SKM-1 treated with dmso at 0.1 percent for 144 hours (cell line): ENCODE results near the gene RASSF1.

Experiments used
- DNase-seq: peaks from one replicate; lab custom pipeline; 2025; ENCODE audit not compliant: unreplicated experiment; lab: John Stamatoyannopoulos, UW

The RASSF1 gene

DNA sequence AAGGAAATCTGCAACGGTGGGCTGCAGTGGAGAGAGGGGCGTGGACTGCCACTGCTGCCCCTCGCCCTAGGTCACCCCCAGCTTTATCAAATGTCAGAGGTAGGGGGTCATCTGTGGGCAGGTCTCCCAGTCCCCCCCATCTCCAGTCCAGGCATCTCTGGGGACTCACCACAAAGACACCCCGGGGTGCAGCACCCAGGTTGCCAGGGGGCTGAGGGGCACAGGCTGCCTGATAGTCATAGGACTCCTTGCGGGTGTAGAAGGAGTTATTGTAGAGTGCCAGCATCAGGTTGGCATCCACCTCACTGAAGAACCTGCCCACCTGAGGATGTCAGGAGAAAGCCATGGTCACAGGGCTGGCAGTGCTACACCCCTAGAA is 25.2 kb upstream of the RASSF1 start:
- DNase-seq: no peak

- DNase-seq: peak; percentile 59
These were observed 24.6 kb upstream of the RASSF1 start for GRCh38 chr3:50365080-50365841.

- DNase-seq: no peak
These were observed 24.0 kb upstream of the RASSF1 start for GRCh38 chr3:50364573-50365079.

GRCh38 chr3:50359760-50360110 is 19.1 kb upstream of the RASSF1 start:
- no peak for DNase-seq

GRCh38 chr3:50358911-50359759 is 18.5 kb upstream of the RASSF1 start, which contains the start of gene TMEM115:
TMEM115 (minus strand) TSS chr3:50359521; CDS start chr3:50359063, 458 bp downstream.
- peak; percentile 98 for DNase-seq

- no peak for DNase-seq
These were observed 17.8 kb upstream of the RASSF1 start for GRCh38 chr3:50358355-50358910.

DNA sequence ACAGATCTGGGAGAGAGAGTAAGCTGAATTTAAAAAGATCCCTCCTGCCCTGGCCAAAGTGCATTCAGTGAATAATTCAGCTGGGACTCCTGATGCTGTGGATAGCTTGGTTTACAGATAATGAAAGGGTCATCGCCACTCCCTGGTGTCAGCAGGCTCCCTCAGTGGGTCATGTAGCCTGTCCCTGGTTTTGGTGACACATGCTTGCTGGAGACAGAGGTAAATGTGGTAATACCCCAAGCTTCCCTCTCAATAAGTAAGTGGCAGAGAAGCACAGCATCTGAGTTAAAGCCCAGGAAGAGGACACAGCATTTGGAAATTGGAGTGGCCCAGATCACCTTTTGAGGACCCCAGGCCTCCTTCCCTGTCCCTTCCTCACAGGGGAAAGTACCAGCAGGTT is 16.8 kb upstream of the RASSF1 start:
- no peak for DNase-seq

DNA sequence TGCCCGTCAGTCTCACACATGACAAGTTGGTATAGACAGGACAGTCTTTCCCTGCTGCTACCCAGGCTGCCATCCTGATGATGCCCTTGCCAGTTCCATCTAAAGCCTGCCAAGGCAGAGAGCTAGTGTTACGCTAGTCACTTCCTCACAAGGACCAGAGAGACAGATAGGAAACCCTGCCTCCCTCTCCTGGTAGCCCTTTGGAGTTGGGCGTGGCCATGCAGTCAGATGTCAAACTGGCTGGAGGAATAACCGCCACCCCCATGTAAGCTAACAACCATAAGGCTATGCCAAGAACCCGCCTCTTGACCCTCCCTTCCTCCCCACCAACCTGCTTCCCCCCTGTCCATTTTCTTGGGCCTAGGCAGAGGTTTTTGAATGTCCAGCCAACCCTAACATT is 15.9 kb upstream of the RASSF1 start:
- no peak for DNase-seq

- no peak for DNase-seq
These were observed 15.4 kb upstream of the RASSF1 start for GRCh38 chr3:50355829-50356552.

GRCh38 chr3:50354850-50355249 is 14.2 kb upstream of the RASSF1 start:
- DNase-seq: no peak

DNA sequence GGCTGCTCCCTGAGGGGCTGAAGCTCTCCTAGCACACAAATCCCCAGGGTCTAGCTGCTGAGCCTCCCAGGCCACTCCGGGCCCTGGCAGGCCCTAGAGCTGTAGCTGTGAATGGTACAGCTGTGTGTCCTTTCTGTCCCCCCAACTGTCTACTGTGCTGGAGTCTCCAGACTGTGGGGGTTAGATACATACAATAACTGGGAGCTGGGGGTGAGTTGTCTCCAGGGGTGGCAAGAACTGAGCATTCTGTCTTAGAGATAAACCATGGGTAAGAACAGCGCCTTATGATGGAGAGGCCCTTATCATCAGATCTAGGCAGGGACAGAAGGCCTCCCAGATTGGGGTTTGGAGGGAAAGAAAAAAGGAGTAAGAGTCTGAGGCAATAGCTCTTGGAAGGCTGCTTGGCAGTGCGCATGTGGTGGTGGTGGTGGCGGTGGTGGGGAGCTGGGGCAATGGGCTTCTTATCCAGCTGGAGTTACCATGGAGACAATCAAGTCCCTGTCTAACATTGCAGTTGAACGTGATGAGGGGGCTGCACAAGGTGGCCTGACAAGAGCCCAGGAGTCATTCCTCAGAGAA is 13.6 kb upstream of the RASSF1 start:
- DNase-seq: no peak

DNA sequence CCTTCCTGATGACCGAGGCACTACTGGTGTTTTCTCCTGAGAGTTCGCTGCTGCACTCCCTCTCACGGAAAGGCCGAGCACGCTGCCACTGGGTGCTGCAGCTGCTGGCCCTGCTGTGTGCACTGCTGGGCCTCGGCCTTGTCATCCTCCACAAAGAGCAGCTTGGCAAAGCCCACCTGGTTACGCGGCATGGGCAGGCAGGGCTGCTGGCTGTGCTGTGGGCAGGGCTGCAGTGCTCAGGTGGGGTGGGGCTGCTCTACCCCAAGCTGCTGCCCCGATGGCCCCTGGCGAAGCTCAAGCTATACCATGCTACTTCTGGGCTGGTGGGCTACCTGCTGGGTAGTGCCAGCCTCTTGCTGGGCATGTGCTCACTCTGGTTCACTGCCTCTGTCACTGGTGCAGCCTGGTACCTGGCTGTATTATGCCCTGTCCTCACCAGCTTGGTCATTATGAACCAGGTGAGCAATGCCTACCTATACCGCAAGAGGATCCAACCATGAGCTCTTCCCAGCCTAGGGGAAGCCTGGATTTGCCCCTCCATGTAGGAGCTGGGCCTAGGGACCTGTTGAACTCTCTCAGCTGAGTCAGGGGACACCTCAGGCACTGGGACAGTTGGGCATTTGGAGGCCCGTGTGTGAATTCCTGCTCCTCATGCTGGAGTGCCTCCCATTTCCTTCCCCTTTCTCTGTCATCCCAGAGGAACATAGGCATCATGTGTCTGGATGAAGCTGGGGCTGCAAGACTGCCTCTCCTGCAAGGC is 12.8 kb upstream of the RASSF1 start:
- DNase-seq: no peak

- DNase-seq: no peak
These were observed 12.1 kb upstream of the RASSF1 start for GRCh38 chr3:50352781-50353180.

DNA sequence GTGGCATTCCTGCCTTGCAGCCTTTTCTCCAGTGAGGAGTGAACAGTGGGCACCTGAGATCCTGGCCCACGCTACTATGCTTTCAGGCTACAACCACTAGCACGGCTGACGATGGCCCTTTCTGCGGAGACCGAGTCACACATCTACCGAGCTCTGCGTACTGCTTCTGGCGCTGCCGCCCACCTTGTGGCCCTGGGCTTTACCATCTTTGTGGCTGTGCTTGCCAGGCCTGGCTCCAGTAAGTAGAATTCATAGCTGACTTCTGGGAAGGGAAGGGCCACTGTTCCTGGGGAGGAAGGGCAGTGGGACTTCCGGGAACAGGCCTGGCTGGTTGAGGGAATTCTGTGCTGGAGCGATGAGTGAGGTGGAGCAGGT is 10.7 kb upstream of the RASSF1 start:
- DNase-seq: no peak

DNA sequence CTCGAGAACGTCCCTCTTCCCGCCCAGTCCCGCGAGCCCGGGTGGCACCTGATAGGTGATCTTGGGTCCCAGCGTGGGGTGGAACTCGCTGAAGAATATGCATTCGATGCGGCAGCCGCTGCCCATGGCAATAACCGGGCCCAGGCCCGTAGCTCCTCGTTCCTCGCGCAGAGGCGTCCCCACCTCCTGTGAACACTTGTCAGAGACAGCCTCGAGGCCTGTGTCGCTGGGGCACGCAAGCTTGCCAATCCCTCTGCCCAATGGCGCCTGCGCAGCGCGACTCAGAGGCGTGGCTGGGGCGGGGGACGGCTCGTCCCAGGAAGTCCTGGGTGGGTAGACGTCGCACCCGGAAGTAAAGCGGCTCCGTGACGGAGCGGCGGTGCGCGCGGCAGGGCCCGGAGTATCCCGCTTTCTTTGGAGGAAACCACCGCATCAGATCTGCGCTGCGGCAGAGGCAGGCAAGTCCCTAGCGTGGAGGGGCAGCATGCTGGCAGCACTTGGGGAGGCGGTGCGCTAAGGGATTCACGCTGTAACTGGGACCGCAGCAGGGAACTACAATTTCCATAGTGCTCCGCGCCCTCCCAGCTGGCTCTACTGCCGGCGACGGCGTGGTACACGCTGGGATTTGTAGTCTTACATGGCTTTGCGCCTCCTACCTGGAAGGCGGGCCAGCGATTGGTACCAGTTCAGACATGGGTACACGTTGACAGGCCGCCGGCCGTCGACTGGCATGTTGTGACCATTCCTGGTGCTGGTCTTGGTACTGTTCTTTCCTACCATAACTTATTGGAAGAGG is 10.1 kb upstream of the RASSF1 start, which contains the start of the genes CYB561D2 and NPRL2:
Gene CYB561D2 (plus strand): TSS at position 336 of the 796 bp plus-strand sequence. CDS start 572 bp downstream, outside the sequence.
Gene NPRL2 (minus strand): TSS at position 249 of the 796 bp plus-strand sequence. CDS start 123 bp downstream, at position 126.
- peak; percentile 91 for DNase-seq

GRCh38 chr3:50350213-50350526 is 9.5 kb upstream of the RASSF1 start:
- no peak for DNase-seq

DNA sequence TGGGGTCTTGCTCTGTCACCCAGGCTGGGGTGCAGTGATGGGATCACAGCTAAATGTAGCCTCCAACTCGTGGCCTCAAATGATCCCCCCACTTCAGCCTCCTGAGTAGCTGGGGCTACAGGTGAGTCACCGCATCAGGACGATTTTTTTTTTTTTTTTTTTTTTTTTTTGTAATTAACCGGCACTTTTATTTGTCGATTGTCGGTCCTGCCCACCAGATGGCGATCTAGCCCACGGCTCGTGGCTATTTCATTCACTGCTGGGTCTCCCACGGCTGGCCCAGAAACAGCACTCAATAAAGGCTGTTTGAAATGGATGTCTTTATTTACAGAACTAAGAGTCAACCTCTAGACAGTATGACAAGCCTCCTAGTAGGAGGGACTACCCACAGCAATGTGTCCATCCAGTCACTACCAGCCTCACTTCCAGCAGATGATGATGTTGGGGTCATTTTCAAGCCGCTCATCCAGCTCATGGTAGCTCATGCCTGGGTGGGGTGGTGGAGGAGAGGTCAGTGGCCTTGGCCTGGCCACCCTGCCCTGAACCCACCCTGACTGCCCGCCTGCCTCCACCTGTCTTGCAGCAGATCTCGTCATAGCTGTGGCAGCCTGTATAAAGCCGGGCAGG is 6.7 kb upstream of the RASSF1 start:
- peak; percentile 15 for DNase-seq

- DNase-seq: no peak
These were observed 5.1 kb upstream of the RASSF1 start, which contains the start of gene ZMYND10 for GRCh38 chr3:50345586-50346234. ZMYND10 (minus strand) TSS chr3:50345732; CDS start chr3:50345579, 153 bp downstream.
